SH-SY5Y (cell line): Measurements from ENCODE around the gene PPP4R3B.

ENCODE experiments used
- GATA2 ChIP-seq: IDR thresholded peaks from 2 replicates; pipeline ENCODE4 v1.6.1; 2011; ENCODE audit warnings: mild to moderate bottlenecking, low read depth, low read length
- GATA3 ChIP-seq: IDR thresholded peaks from 2 replicates; pipeline ENCODE4 v1.6.1; 2011; ENCODE audit warnings: low read depth, mild to moderate bottlenecking, low read length, moderate library complexity

GRCh38 chr2:55616551-55617174 is 759 bp downstream of the PPP4R3B start:
- TF ChIP-seq GATA2 (no peak), GATA3 (no peak)
